DOHH2 (cell line): ENCODE results near the gene SQSTM1.
"Not testable (repeated sequence)": the region's sequence is repeated elsewhere in the genome, so short reads cannot be mapped to it uniquely, and the experiment has no call there.

ENCODE experiments used
- H3F3A ChIP-seq: fragments of 200-600 bp; sonication (generic), shearing (Covaris generic); 2 replicates; pipeline ENCODE4 v1.6.0; 2016; ENCODE audit warnings: antibody characterized with exemption, mild to moderate bottlenecking; ENCODE audit not compliant: control insufficient read depth, insufficient read depth
- H3K27ac ChIP-seq: fragments of 200-600 bp; sonication (generic); 2 replicates; pipeline ENCODE4 v1.5.1; 2014; ENCODE audit warnings: low read depth, mild to moderate bottlenecking, low read length, moderate library complexity
- H3K27me3 ChIP-seq: fragments of 200-600 bp; sonication (generic); 2 replicates; pipeline ENCODE4 v1.6.1; 2014; ENCODE audit warnings: mild to moderate bottlenecking, low read length, mixed read lengths; ENCODE audit not compliant: control insufficient read depth
- H3K36me3 ChIP-seq: fragments of 200-600 bp; sonication (generic); 2 replicates; pipeline ENCODE4 v1.6.1; 2014; ENCODE audit warnings: mild to moderate bottlenecking, low read length, moderate library complexity, mixed read lengths; ENCODE audit not compliant: control insufficient read depth
- H3K4me1 ChIP-seq: fragments of 200-600 bp; sonication (generic); 2 replicates; pipeline ENCODE4 v1.6.1; 2014; ENCODE audit warnings: mild to moderate bottlenecking, low read length, mixed read lengths; ENCODE audit not compliant: control insufficient read depth
- H3K4me2 ChIP-seq: fragments of 200-600 bp; sonication (generic); 2 replicates; pipeline ENCODE4 v1.6.0; 2014; ENCODE audit warnings: mild to moderate bottlenecking, low read length, moderate library complexity
- H3K4me3 ChIP-seq: fragments of 200-600 bp; sonication (generic); 2 replicates; pipeline ENCODE4 v1.5.1; 2014; ENCODE audit warnings: mild to moderate bottlenecking, low read length, mixed read lengths
- H3K79me2 ChIP-seq: fragments of 200-600 bp; sonication (generic); 2 replicates; pipeline ENCODE4 v1.6.1; 2014; ENCODE audit warnings: mild to moderate bottlenecking, low read length, mixed read lengths; ENCODE audit not compliant: control insufficient read depth
- H3K9me2 ChIP-seq: fragments of 200-600 bp; sonication (generic); replicated peaks from 2 replicates; pipeline ENCODE4 v1.6.1; 2014; ENCODE audit warnings: mild to moderate bottlenecking, low read length, mixed read lengths; ENCODE audit not compliant: control insufficient read depth
- H3K9me3 ChIP-seq: fragments of 200-600 bp; sonication (generic); 2 replicates; pipeline ENCODE4 v1.6.1; 2014; ENCODE audit warnings: antibody characterized with exemption, low read length, mixed read lengths; ENCODE audit not compliant: control insufficient read depth, insufficient read depth
- H4K20me1 ChIP-seq: fragments of 200-600 bp; sonication (generic); 2 replicates; pipeline ENCODE4 v1.6.0; 2014; ENCODE audit warnings: low read depth, mild to moderate bottlenecking, antibody characterized with exemption, low read length, moderate library complexity; ENCODE audit not compliant: control insufficient read depth, insufficient read depth
- CTCF ChIP-seq: fragments of 200-600 bp; sonication (generic); IDR thresholded peaks from one replicate; pipeline ENCODE4 v1.5.1; 2014; ENCODE audit warnings: antibody characterized with exemption, mild to moderate bottlenecking, low read depth, low read length; ENCODE audit not compliant: poor library complexity, severe bottlenecking
- EZH2phosphoT487 ChIP-seq: fragments of 200-600 bp; sonication (generic); IDR thresholded peaks from 2 replicates; pipeline ENCODE4 v1.6.1; 2017; ENCODE audit warnings: borderline replicate concordance, mild to moderate bottlenecking, antibody characterized with exemption, low read length, moderate library complexity, mixed read lengths

The SQSTM1 gene

GRCh38 chr5:179788193-179788854, 32.4 kb upstream of the SQSTM1 start:
- no peaks in the 10 kb centered on the region for H3K9me2 ChIP-seq
- H3K4me2 ChIP-seq = no peak overlapping the region
- H3K36me3 ChIP-seq = no peaks in the 10 kb centered on the region
- H3K9me3 ChIP-seq = no peaks in the 10 kb centered on the region
- no peaks in the 10 kb centered on the region for H3K4me1 ChIP-seq
- H3K79me2 ChIP-seq = no peaks in the 10 kb centered on the region
- no peaks in the 10 kb centered on the region for H3K27me3 ChIP-seq
- H3K4me3 ChIP-seq = no peak overlapping the region
- no peaks in the 10 kb centered on the region; the same call in 1 of the 2 replicates for H3F3A ChIP-seq
- H3K27ac ChIP-seq = no peak overlapping the region
- H4K20me1 ChIP-seq = no peaks in the 10 kb centered on the region
- TF ChIP-seq CTCF = no peak
- no peak for TF ChIP-seq EZH2phosphoT487

GRCh38 chr5:179789278-179789677, 31.4 kb upstream of the SQSTM1 start:
- H3K27ac ChIP-seq, H3K4me1 ChIP-seq, H3K79me2 ChIP-seq, H3K36me3 ChIP-seq, H3K9me2 ChIP-seq, H3K9me3 ChIP-seq, H3K4me2 ChIP-seq, H3K4me3 ChIP-seq, H3F3A ChIP-seq, H3K27me3 ChIP-seq, H4K20me1 ChIP-seq: not testable (repeated sequence)

DNA sequence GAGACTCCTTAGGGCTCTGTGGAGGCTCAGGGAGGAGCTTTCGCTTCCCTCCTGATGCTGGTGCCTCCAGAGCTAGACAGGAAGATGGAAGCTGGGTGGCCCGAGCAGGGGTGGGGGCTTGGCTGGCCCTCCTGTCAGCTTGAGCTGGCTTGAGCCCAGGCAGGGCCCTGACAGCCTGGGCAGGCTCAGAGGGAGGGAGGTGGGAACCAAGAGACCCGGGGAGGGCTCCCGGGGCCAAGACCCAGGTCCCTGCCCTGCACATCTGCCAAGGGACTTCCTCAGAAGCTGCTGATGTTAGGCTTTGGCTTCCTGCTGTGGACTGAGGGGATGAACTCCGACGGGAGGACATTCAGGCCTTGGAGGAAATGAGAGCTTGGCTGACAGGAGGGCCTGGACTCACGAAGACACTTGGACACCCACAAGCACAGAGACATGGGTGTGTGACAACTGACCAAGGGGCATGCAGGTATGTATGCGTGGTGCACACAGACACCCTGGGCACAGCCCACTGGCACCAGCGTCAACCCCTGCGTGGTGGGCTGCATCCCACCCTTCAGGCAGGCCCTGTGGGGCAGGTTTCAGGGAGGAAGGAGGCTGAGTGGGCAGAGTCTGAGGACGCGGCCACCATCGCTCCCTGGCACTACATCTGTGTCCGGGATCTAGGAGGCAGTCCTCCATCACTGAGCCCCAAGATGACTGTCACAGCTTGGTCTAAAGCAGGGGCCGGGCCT, 28.7 kb upstream of the SQSTM1 start:
- Histone ChIP-seq H3K4me2 (no peak overlapping the region), H3K9me3 (no peaks in the 10 kb centered on the region), H4K20me1 (no peaks in the 10 kb centered on the region), H3K36me3 (no peaks in the 10 kb centered on the region), H3K4me3 (no peak overlapping the region), H3K79me2 (no peaks in the 10 kb centered on the region), H3K9me2 (no peaks in the 10 kb centered on the region), H3K4me1 (peaks cover 23% of the 10 kb centered on the region), H3K27ac (no peak overlapping the region), H3K27me3 (no peaks in the 10 kb centered on the region), H3F3A (no peaks in the 10 kb centered on the region; the same call in 1 of the 2 replicates)
- TF ChIP-seq EZH2phosphoT487 (no peak), CTCF (no peak)
